HEK293 (cell line): Measurements from ENCODE around the gene TINAGL1.

ENCODE experiments used
- CTCF ChIA-PET: fragments of 350-600 bp; formaldehyde crosslinking; extraction: SDS; loops from one replicate; lab custom pipeline; 2021; ENCODE audit warnings: antibody characterized with exemption; lab: Yijun Ruan, JAX
- POLR2A ChIA-PET: fragments of 300-600 bp; formaldehyde crosslinking; extraction: SDS; loops from one replicate; lab custom pipeline; 2020; ENCODE audit warnings: antibody characterized with exemption, inconsistent platforms; lab: Yijun Ruan, JAX
- H3K27ac ChIP-seq: fragments of 200-500 bp; sonication (Bioruptor generic); 2 replicates; pipeline ENCODE4 v1.5.1; 2014; ENCODE audit warnings: low read depth, low read length, control low read depth, inconsistent platforms; ENCODE audit errors: extremely low read depth
- H3K36me3 ChIP-seq, 2 experiments: fragments of 200-500 bp in 1 of 2; sonication (Bioruptor generic) in 1 of 2; 1 replicate in 1 of 2; 2 replicates in 1 of 2; pipeline ENCODE4 v1.5.1; 2014 to 2017; ENCODE audit warnings: inconsistent platforms in 2 of 2, low read length in 2 of 2; ENCODE audit not compliant: control insufficient read depth in 2 of 2, insufficient read depth in 1 of 2
- H3K4me1 ChIP-seq: fragments of 200-500 bp; sonication (Bioruptor generic); 2 replicates; pipeline ENCODE4 v1.5.1; 2014; ENCODE audit warnings: mild to moderate bottlenecking, low read length, inconsistent platforms; ENCODE audit not compliant: control insufficient read depth, insufficient read depth
- H3K4me3 ChIP-seq: 2 replicates; pipeline ENCODE4 v1.5.1; 2011; ENCODE audit warnings: low read depth, mild to moderate bottlenecking, control low read depth, low read length, moderate library complexity
- H3K9me3 ChIP-seq: fragments of 200-500 bp; sonication (Bioruptor generic); 2 replicates; pipeline ENCODE4 v1.5.1; 2014; ENCODE audit warnings: low read depth, low read length, inconsistent platforms; ENCODE audit not compliant: control insufficient read depth, insufficient read depth
- GLIS1 ChIP-seq: fragments of 450-650 bp; formaldehyde crosslinking; IDR thresholded peaks from 2 replicates; pipeline ENCODE4 v1.5.1; 2016; ENCODE audit warnings: missing biosample characterization, missing genetic modification characterization
- HIC1 ChIP-seq: fragments of 450-650 bp; formaldehyde crosslinking; IDR thresholded peaks from 2 replicates; pipeline ENCODE4 v1.5.1; 2016; ENCODE audit warnings: missing biosample characterization, missing genetic modification characterization
- KLF10 ChIP-seq: fragments of 450-650 bp; IDR thresholded peaks from 2 replicates; pipeline ENCODE4 v1.5.1; 2018; ENCODE audit warnings: missing biosample characterization, mild to moderate bottlenecking, missing genetic modification characterization
- MEIS1 ChIP-seq: sonication (generic); formaldehyde crosslinking; IDR thresholded peaks from 2 replicates; pipeline ENCODE4 v1.8.1; 2022; ENCODE audit warnings: missing genetic modification reagents, mild to moderate bottlenecking, borderline replicate concordance
- PRDM1 ChIP-seq: fragments of 450-650 bp; formaldehyde crosslinking; IDR thresholded peaks from 2 replicates; pipeline ENCODE4; 2016; ENCODE audit warnings: missing biosample characterization, missing genetic modification characterization
- TRIM28 ChIP-seq: IDR thresholded peaks from 2 replicates; pipeline ENCODE4 v1.6.1; 2011; ENCODE audit warnings: low read length, control low read depth, borderline replicate concordance
- ZNF114 ChIP-seq: fragments of 450-650 bp; formaldehyde crosslinking; IDR thresholded peaks from 2 replicates; pipeline ENCODE4 v1.5.0; 2017; ENCODE audit warnings: missing biosample characterization, missing genetic modification characterization
- ZNF146 ChIP-seq: fragments of 450-650 bp; formaldehyde crosslinking; IDR thresholded peaks from 2 replicates; pipeline ENCODE4 v1.5.1; 2016; ENCODE audit warnings: missing biosample characterization, missing genetic modification characterization
- ZNF266 ChIP-seq: fragments of 450-650 bp; formaldehyde crosslinking; IDR thresholded peaks from 2 replicates; pipeline ENCODE4 v1.5.1; 2016; ENCODE audit warnings: missing biosample characterization, missing genetic modification characterization, low read depth
- ZNF280D ChIP-seq: fragments of 450-650 bp; formaldehyde crosslinking; IDR thresholded peaks from 2 replicates; pipeline ENCODE4 v1.5.1; 2016; ENCODE audit warnings: missing biosample characterization, missing genetic modification characterization
- ZNF366 ChIP-seq: fragments of 450-650 bp; formaldehyde crosslinking; conservative IDR thresholded peaks from 2 replicates; pipeline ENCODE4 v1.5.1; 2016; ENCODE audit warnings: missing biosample characterization, missing genetic modification characterization
- ZNF404 ChIP-seq: fragments of 450-650 bp; formaldehyde crosslinking; IDR thresholded peaks from 2 replicates; pipeline ENCODE4 v1.5.1; 2017; ENCODE audit warnings: missing biosample characterization, missing genetic modification characterization
- ZNF416 ChIP-seq: fragments of 450-650 bp; formaldehyde crosslinking; IDR thresholded peaks from 2 replicates; pipeline ENCODE4 v1.5.1; 2016; ENCODE audit warnings: missing biosample characterization, missing genetic modification characterization
- ZNF585B ChIP-seq: fragments of 450-650 bp; formaldehyde crosslinking; IDR thresholded peaks from 2 replicates; pipeline ENCODE4 v1.5.1; 2016; ENCODE audit warnings: missing biosample characterization, missing genetic modification characterization
- ZNF610 ChIP-seq: fragments of 450-650 bp; formaldehyde crosslinking; IDR thresholded peaks from 2 replicates; pipeline ENCODE4 v1.5.1; 2016; ENCODE audit warnings: missing biosample characterization, missing genetic modification characterization, borderline replicate concordance
- ZNF664 ChIP-seq: fragments of 450-650 bp; formaldehyde crosslinking; IDR thresholded peaks from 2 replicates; pipeline ENCODE4 v1.5.1; 2016; ENCODE audit warnings: missing biosample characterization, missing genetic modification characterization
- ZNF792 ChIP-seq: fragments of 450-650 bp; formaldehyde crosslinking; IDR thresholded peaks from 2 replicates; pipeline ENCODE4 v1.5.1; 2016; ENCODE audit warnings: missing biosample characterization, missing genetic modification characterization
- TF ChIP-seq, protein P1 (sequence below): fragments of 450-650 bp; formaldehyde crosslinking; IDR thresholded peaks from 2 replicates; pipeline ENCODE4 v1.5.1; 2016; ENCODE audit warnings: missing biosample characterization, missing genetic modification characterization

TINAGL1 gene

DNA sequence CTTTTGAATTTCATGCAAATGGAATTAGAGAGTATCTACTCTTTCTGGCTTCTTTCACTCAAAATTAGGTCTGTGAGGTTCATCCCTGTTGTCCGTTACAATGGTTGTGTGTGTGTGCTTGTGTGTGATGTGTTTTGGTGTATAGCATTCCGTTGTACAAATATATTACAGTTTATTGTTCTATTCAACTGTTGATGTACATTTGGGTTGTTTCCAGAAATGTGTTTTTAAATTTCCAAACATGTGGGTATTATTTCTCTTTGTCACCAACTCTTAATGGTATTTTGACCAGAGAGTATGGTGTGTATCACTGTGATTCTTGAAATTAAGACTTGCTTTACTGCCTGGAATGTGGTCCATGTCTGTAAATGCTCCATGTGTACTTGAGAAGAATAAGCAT lies 24.3 kb downstream of the TINAGL1 start:
- CTCF ChIA-PET, result interaction anchor here (0.8 to 1.4 kb wide), 2 partner anchors 18 to 417 kb away, joined by 3 read pairs; no protein-coding TSS in a partner anchor
- no peak overlapping the region for H3K27ac ChIP-seq
- POLR2A ChIA-PET, result no interaction called here
- no peaks in the 10 kb centered on the region for H3K36me3 ChIP-seq
- no peaks in the 10 kb centered on the region for H3K9me3 ChIP-seq
- no peak for TF ChIP-seq ZNF280D (tag by site-specific recombination)
- TF ChIP-seq GLIS1 (tag by site-specific recombination), result no peak
- no peak for TF ChIP-seq TRIM28
- TF ChIP-seq ZNF792 (tag by site-specific recombination), result no peak
- no peak for TF ChIP-seq HIC1 (tag by site-specific recombination)
- H3K4me3 ChIP-seq, result no peak overlapping the region
- no peaks in the 10 kb centered on the region for H3K4me1 ChIP-seq

DNA sequence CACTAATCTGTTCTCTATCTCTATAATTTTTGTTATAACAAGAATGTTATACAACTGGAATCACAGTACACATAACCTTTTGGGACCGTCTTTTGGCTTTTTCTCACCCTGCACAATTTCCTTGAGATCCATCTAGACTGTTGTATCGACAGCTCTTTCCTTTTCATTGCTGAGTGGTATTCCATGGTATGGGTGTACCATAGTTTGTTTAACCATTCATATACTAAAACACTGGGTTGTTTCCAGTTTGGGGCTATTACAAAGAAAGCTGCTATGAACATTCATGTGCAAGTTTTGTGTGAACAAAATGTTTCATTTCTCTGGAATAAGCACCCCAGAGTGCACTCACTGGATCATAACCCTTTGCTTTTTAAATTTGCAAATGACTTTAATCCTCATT lies 25.8 kb downstream of the TINAGL1 start:
- no peaks in the 10 kb centered on the region for H3K9me3 ChIP-seq
- no peaks in the 10 kb centered on the region for H3K36me3 ChIP-seq
- H3K27ac ChIP-seq, result no peak overlapping the region
- H3K4me1 ChIP-seq, result no peaks in the 10 kb centered on the region
- CTCF ChIA-PET, result interaction anchor here (0.6 to 3.4 kb wide), 5 partner anchors 8 to 187 kb away, joined by 3 to 17 read pairs (median 5); no protein-coding TSS in a partner anchor
- no peak overlapping the region for H3K4me3 ChIP-seq
- TF ChIP-seq PRDM1 (no peak), ZNF610 (tag by site-specific recombination) (no peak), KLF10 (tag by site-specific recombination) (no peak), ZNF416 (tag by site-specific recombination) (no peak), ZNF146 (tag by site-specific recombination) (peak; percentile 46), ZNF585B (tag by site-specific recombination) (no peak), ZNF404 (no peak), ZNF366 (tag by site-specific recombination) (no peak)
- POLR2A ChIA-PET, result no interaction called here

DNA sequence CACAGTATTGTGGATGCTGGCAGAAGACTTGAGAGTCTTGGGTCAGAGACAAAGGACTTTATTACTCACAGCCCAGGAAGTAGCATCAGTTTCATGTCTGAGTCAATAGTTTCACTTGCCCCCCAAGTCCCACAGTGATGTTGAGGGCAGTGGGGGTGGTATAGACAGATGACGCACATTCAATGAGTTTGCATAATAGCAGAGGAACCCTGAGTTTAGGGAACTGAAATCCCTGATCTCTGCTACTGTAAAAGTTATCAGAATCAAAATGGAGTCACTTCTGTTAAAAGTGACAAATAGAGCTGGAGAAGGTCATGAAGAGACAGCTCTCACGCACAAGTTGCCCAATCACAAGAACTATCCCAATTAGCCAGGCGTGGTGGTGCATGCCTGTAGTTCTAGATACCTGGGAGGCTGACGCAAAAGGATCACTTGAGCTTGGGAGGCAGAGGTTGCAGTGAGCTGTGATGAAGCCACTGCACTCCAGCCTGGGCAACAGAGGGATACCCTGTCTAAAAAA lies 29.7 kb downstream of the TINAGL1 start:
- no peaks in the 10 kb centered on the region for H3K9me3 ChIP-seq
- TF ChIP-seq ZNF664 (tag by site-specific recombination) (no peak), MEIS1 (CRISPR knock-in tag) (no peak), ZNF792 (tag by site-specific recombination) (no peak), ZNF114 (tag by site-specific recombination) (no peak), ZNF266 (tag by site-specific recombination) (0 out of 2 replicates have a peak, but pooled peaks have one; percentile 43)
- TF ChIP-seq, protein P1, sequence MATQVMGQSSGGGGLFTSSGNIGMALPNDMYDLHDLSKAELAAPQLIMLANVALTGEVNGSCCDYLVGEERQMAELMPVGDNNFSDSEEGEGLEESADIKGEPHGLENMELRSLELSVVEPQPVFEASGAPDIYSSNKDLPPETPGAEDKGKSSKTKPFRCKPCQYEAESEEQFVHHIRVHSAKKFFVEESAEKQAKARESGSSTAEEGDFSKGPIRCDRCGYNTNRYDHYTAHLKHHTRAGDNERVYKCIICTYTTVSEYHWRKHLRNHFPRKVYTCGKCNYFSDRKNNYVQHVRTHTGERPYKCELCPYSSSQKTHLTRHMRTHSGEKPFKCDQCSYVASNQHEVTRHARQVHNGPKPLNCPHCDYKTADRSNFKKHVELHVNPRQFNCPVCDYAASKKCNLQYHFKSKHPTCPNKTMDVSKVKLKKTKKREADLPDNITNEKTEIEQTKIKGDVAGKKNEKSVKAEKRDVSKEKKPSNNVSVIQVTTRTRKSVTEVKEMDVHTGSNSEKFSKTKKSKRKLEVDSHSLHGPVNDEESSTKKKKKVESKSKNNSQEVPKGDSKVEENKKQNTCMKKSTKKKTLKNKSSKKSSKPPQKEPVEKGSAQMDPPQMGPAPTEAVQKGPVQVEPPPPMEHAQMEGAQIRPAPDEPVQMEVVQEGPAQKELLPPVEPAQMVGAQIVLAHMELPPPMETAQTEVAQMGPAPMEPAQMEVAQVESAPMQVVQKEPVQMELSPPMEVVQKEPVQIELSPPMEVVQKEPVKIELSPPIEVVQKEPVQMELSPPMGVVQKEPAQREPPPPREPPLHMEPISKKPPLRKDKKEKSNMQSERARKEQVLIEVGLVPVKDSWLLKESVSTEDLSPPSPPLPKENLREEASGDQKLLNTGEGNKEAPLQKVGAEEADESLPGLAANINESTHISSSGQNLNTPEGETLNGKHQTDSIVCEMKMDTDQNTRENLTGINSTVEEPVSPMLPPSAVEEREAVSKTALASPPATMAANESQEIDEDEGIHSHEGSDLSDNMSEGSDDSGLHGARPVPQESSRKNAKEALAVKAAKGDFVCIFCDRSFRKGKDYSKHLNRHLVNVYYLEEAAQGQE (tag by site-specific recombination), result no peak
- H3K36me3 ChIP-seq, result no peaks in the 10 kb centered on the region
- H3K27ac ChIP-seq, result no peak overlapping the region
- CTCF ChIA-PET, result interaction anchor here (1.3 to 7.0 kb wide), 3 partner anchors 13 to 56 kb away, joined by 4 to 47 read pairs (median 5); no protein-coding TSS in a partner anchor
- no peak overlapping the region for H3K4me3 ChIP-seq
- POLR2A ChIA-PET, result no interaction called here
- H3K4me1 ChIP-seq, result no peaks in the 10 kb centered on the region
